GM19351 (cell line): ENCODE results near the gene C14orf93.

Experiments used
- ATAC-seq: cut with Tn5 transposase; IDR thresholded peaks from one replicate; pipeline ENCODE4 v1.9.1; 2021; ENCODE audit warnings: mild to moderate bottlenecking, moderate library complexity; ENCODE audit not compliant: unreplicated experiment

Gene C14orf93

GRCh38 chr14:23009939-23010726 lies at the start of gene C14orf93:
Gene C14orf93, minus strand, starts transcription at chr14:23010143. Its CDS starts 11,120 bp downstream, at chr14:22999023.
- peak; percentile 32 for ATAC-seq

- no peak for ATAC-seq
These were observed 48.9 kb upstream of the C14orf93 start for GRCh38 chr14:23058654-23059504.

- peak; percentile 64 for ATAC-seq
These were observed 48.1 kb upstream of the C14orf93 start for GRCh38 chr14:23057757-23058653.

- ATAC-seq = peak; percentile 62
These were observed 47.2 kb upstream of the C14orf93 start, which contains the start of gene CDH24 for GRCh38 chr14:23056956-23057756. Gene CDH24, minus strand, starts transcription at chr14:23057520. Its CDS starts 1,787 bp downstream, at chr14:23055733.

GRCh38 chr14:23056145-23056955 lies 46.4 kb upstream of the C14orf93 start:
- ATAC-seq = peak; percentile 55

- ATAC-seq = no peak
These were observed 45.7 kb upstream of the C14orf93 start for GRCh38 chr14:23055621-23056144.

- no peak for ATAC-seq
These were observed 45.2 kb upstream of the C14orf93 start for GRCh38 chr14:23055147-23055550.

- ATAC-seq = no peak
These were observed 44.3 kb upstream of the C14orf93 start for GRCh38 chr14:23054000-23054811.

GRCh38 chr14:23053426-23053825 lies 43.5 kb upstream of the C14orf93 start:
- ATAC-seq = no peak

- no peak for ATAC-seq
These were observed 42.7 kb upstream of the C14orf93 start for GRCh38 chr14:23052671-23053070.

- no peak for ATAC-seq
These were observed 42.3 kb upstream of the C14orf93 start for GRCh38 chr14:23052182-23052623.

GRCh38 chr14:23051141-23052057 lies 41.5 kb upstream of the C14orf93 start:
- ATAC-seq = no peak

GRCh38 chr14:23049011-23049410 lies 39.1 kb upstream of the C14orf93 start:
- no peak for ATAC-seq

GRCh38 chr14:23047751-23048693 lies 38.1 kb upstream of the C14orf93 start:
- no peak for ATAC-seq

- no peak for ATAC-seq
These were observed 37.2 kb upstream of the C14orf93 start for GRCh38 chr14:23047034-23047634.
